HCT116 (cell line): ENCODE data around the gene CHCHD10. TPM values are rescaled to one million over a fixed set of nuclear protein-coding genes. Genes with fewer than 3 reads are reported as not detected.

Source experiments
- ATAC-seq: fragments of 200-7000 bp; cut with Tn5 transposase; 2 replicates; pipeline ENCODE4 v1.9.1; 2020; ENCODE audit warnings: mild to moderate bottlenecking, moderate library complexity
- BruUV-seq: library from RNA; stranded (reverse); fragments of 400-500 nt; replicated peaks from 2 replicates; lab custom pipeline; 2021; lab: Mats Ljungman, UMichigan
- CTCF ChIA-PET: fragments of 300-600 bp; sonication (Branson Sonifier 250); formaldehyde crosslinking; loops from one replicate; lab custom pipeline; 2021; ENCODE audit warnings: antibody characterized with exemption; lab: Charles Lee
- POLR2A ChIA-PET: fragments of 300-600, 350-600 bp; sonication (Branson Sonifier 250); formaldehyde crosslinking; loops from one replicate; lab custom pipeline; 2021; ENCODE audit warnings: antibody characterized with exemption; lab: Charles Lee
- RAD21 ChIA-PET, 2 experiments: fragments of 300-600 bp; sonication (Branson Sonifier 250); formaldehyde crosslinking; loops; one replicate each; lab custom pipeline; 2023; ENCODE audit warnings: low total read pairs in 2 of 2; ENCODE audit not compliant: uncharacterized antibody in 2 of 2, unreplicated experiment in 2 of 2, low non-redundant PET in 1 of 2; lab: Charles Lee
- DNase-seq: peaks from one replicate; pipeline ENCODE4 v3.0.0-alpha.2; 2010; ENCODE audit warnings: low read depth, low spot score
- H2AFZ ChIP-seq: fragments of 200-600 bp; shearing (Covaris generic), sonication (generic); 2 replicates; pipeline ENCODE4 v1.6.1; 2017; ENCODE audit warnings: low read depth, mixed run types, mixed read lengths, antibody characterized with exemption, low read length; ENCODE audit not compliant: poor library complexity, severe bottlenecking
- H3K27ac ChIP-seq: 2 replicates; pipeline ENCODE4 v1.5.1; 2012; ENCODE audit warnings: low read depth, low read length
- H3K27me3 ChIP-seq: fragments of 200-600 bp; sonication (generic); 2 replicates; pipeline ENCODE4 v1.6.1; 2016; ENCODE audit warnings: mixed run types, low read length, mixed read lengths; ENCODE audit not compliant: insufficient read depth
- H3K36me3 ChIP-seq, 2 experiments: fragments of 200-500 bp in 1 of 2; fragments of 200-600 bp in 1 of 2; sonication (Bioruptor generic) in 1 of 2; sonication (generic) in 1 of 2; 2 replicates each; pipeline versions ENCODE4 v1.5.1 to v1.6.1; 2014 to 2016; ENCODE audit warnings: low read length in 2 of 2, inconsistent platforms in 1 of 2, mixed read lengths in 1 of 2, mixed run types in 1 of 2; ENCODE audit not compliant: insufficient read depth in 2 of 2, control insufficient read depth in 1 of 2
- H3K4me1 ChIP-seq, 2 experiments: fragments of 200-600 bp in 1 of 2; sonication (generic) in 1 of 2; 2 replicates each; pipeline versions ENCODE4 v1.5.1 to v1.6.1; 2012 to 2017; ENCODE audit warnings: low read length in 2 of 2, inconsistent platforms in 1 of 2, mild to moderate bottlenecking in 1 of 2, mixed read lengths in 1 of 2, mixed run types in 1 of 2, moderate library complexity in 1 of 2; ENCODE audit not compliant: insufficient read depth in 2 of 2, control insufficient read depth in 1 of 2
- H3K4me2 ChIP-seq: fragments of 200-600 bp; sonication (generic); 2 replicates; pipeline ENCODE4 v1.6.1; 2017; ENCODE audit warnings: mixed run types, low read length, mixed read lengths
- H3K4me3 ChIP-seq, 2 experiments: fragments of 200-600 bp in 1 of 2; sonication (generic) in 1 of 2; replicated peaks in 1 of 2; 2 replicates each; pipeline ENCODE4 v1.5.1; 2011 to 2016; ENCODE audit warnings: low read length in 2 of 2, control low read depth in 1 of 2, low read depth in 1 of 2, mild to moderate bottlenecking in 1 of 2, mixed read lengths in 1 of 2, mixed run types in 1 of 2
- H3K79me2 ChIP-seq: fragments of 200-600 bp; sonication (generic); 2 replicates; pipeline ENCODE4 v1.6.1; 2017; ENCODE audit warnings: mild to moderate bottlenecking, mixed run types, low read length, moderate library complexity, mixed read lengths; ENCODE audit not compliant: insufficient read depth
- H3K9ac ChIP-seq: fragments of 200-600 bp; sonication (generic); 2 replicates; pipeline ENCODE4 v1.6.1; 2016; ENCODE audit warnings: low read length, mixed read lengths
- H3K9me2 ChIP-seq: fragments of 200-600 bp; sonication (generic), shearing (Covaris generic); 2 replicates; pipeline ENCODE4 v1.6.1; 2017; ENCODE audit warnings: mixed run types, mild to moderate bottlenecking, moderate library complexity; ENCODE audit not compliant: insufficient read depth
- H3K9me3 ChIP-seq, 2 experiments: fragments of 200-500 bp in 1 of 2; fragments of 200-600 bp in 1 of 2; sonication (Bioruptor generic) in 1 of 2; sonication (generic) in 1 of 2; 2 replicates each; pipeline ENCODE4 v1.6.1; 2014 to 2017; ENCODE audit warnings: low read length in 2 of 2, mixed read lengths in 2 of 2, inconsistent platforms in 1 of 2, low read depth in 1 of 2, mild to moderate bottlenecking in 1 of 2, mixed run types in 1 of 2, moderate library complexity in 1 of 2; ENCODE audit not compliant: control insufficient read depth in 1 of 2, insufficient read depth in 1 of 2
- H4K20me1 ChIP-seq: fragments of 200-600 bp; sonication (generic), shearing (Covaris generic); 2 replicates; pipeline ENCODE4 v1.6.1; 2017; ENCODE audit warnings: mixed run types, mild to moderate bottlenecking, moderate library complexity; ENCODE audit not compliant: insufficient read depth
- CBX3 ChIP-seq: IDR thresholded peaks from 2 replicates; pipeline ENCODE4 v1.6.1; 2012; ENCODE audit warnings: low read depth
- EZH2phosphoT487 ChIP-seq: fragments of 200-600 bp; IDR thresholded peaks from 2 replicates; pipeline ENCODE4 v1.6.1; 2018; ENCODE audit warnings: antibody characterized with exemption, borderline replicate concordance
- JUND ChIP-seq: IDR thresholded peaks from 2 replicates; pipeline ENCODE4 v1.6.1; 2012
- MAX ChIP-seq: IDR thresholded peaks from 2 replicates; pipeline ENCODE4 v1.6.1; 2012
- POLR2AphosphoS5 ChIP-seq: IDR thresholded peaks from 2 replicates; pipeline ENCODE4 v1.6.1; 2011; ENCODE audit warnings: mild to moderate bottlenecking, low read depth, low read length, moderate library complexity
- RAD21 ChIP-seq: IDR thresholded peaks from 2 replicates; pipeline ENCODE4 v1.6.1; 2012; ENCODE audit warnings: low read depth, mild to moderate bottlenecking
- ZFX ChIP-seq: fragments of 450-650 bp; IDR thresholded peaks from 2 replicates; pipeline ENCODE4 v1.6.1; 2017
- intact Hi-C: fragments of 100-400 bp; cut with micrococcal nuclease; formaldehyde crosslinking; loops from 2 replicates; pipeline ENCODE4 v1.10.0; 2022
- total RNA-seq: library from RNA; stranded (reverse); gene quantifications from one replicate; pipeline ENCODE4 v1.2.1, GENCODE V29; 2021; ENCODE audit not compliant: unreplicated experiment
- TF ChIP-seq, protein P1 (sequence below), 3 experiments: fragments of 200-600 bp in 1 of 3; sonication (generic) in 1 of 3; IDR thresholded peaks in 2 of 3; conservative IDR thresholded peaks in 1 of 3; 2 replicates each; pipeline ENCODE4 v1.5.1; 2012 to 2017; ENCODE audit warnings: low read depth in 2 of 3, low read length in 2 of 3, antibody characterized with exemption in 1 of 3, borderline replicate concordance in 1 of 3, control low read depth in 1 of 3, mild to moderate bottlenecking in 1 of 3, mixed read lengths in 1 of 3, mixed run types in 1 of 3, moderate library complexity in 1 of 3; ENCODE audit not compliant: insufficient read depth in 1 of 3

The CHCHD10 gene
- total RNA-seq, 1 experiment from 2014 or later, result 279 TPM

DNA sequence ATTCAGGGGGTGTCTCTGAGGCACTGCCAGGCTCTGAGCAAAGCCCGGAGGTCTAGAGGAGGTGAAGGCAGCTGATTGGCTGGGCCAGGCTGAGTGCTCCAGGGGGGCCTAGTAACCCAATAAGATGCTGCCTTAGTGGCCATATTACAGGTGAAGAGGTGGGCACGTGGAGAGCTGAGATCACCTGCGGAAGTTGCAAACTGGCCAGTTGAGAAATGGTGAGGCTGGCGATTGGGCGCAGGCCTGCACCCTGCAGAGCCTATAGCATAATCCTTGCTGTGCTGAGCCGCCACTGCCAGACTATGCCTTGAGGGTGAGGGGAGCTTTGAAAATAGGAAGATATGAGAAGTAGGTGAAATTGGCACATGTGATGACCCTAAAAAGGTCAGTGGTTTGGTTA lies 49.4 kb upstream of the CHCHD10 start (continued):
- no peak for TF ChIP-seq RAD21

DNA sequence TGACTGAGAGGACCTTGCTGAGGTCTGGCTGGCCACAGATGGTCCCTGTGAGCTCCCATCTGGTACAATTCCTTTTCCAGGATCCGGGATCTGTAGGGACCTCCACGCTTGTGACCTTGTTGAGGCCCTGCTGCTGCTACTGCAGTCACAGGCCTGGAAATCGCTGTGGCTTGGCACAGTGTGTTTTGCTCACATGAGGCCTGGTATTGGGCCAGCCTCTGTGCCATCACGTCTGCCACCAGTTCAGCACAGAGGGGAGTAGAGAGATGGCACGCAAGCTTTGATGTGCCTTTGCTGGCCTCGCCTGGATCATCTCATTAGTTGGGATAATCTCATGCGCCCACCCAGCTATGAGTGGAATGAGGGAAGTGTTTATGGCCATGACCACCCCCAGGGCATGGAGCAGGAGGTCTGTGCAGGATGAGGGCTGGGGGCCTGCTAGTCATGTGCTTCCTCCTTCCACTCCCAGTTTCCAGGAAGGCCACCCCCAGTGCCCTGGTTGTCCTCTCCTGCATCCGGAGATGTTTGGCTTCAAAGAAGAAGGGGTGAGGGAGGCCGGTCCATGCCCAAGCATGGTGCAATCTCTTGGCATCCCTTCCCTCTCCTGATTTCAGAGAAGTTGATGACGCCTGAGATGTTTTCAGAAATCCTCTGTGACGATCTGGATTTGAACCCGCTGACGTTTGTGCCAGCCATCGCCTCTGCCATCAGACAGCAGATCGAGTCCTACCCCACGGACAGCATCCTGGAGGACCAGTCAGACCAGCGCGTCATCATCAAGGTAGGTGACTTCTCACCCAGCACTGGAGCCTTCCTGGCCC lies 48.6 kb upstream of the CHCHD10 start:
- H3K27me3 ChIP-seq, result no peaks in the 10 kb centered on the region
- no peaks in the 10 kb centered on the region for H3K4me1 ChIP-seq
- H3K79me2 ChIP-seq, result no peaks in the 10 kb centered on the region
- ATAC-seq (no peak), DNase-seq (no peak)
- no TSS peak for BruUV-seq
- H3K4me3 ChIP-seq, result no peak overlapping the region
- H3K9me3 ChIP-seq, result no peaks in the 10 kb centered on the region
- ChIA-PET POLR2A (no interaction called here), RAD21 (no interaction called here), CTCF (no interaction called here)
- intact Hi-C loops, result no loop called here
- no peaks in the 10 kb centered on the region for H3K9me2 ChIP-seq
- TF ChIP-seq POLR2AphosphoS5 (no peak), JUND (no peak), EZH2phosphoT487 (no peak), RAD21 (no peak), ZFX (no peak; the same call in 1 of the 2 replicates), CBX3 (no peak), MAX (no peak)
- TF ChIP-seq, protein P1, sequence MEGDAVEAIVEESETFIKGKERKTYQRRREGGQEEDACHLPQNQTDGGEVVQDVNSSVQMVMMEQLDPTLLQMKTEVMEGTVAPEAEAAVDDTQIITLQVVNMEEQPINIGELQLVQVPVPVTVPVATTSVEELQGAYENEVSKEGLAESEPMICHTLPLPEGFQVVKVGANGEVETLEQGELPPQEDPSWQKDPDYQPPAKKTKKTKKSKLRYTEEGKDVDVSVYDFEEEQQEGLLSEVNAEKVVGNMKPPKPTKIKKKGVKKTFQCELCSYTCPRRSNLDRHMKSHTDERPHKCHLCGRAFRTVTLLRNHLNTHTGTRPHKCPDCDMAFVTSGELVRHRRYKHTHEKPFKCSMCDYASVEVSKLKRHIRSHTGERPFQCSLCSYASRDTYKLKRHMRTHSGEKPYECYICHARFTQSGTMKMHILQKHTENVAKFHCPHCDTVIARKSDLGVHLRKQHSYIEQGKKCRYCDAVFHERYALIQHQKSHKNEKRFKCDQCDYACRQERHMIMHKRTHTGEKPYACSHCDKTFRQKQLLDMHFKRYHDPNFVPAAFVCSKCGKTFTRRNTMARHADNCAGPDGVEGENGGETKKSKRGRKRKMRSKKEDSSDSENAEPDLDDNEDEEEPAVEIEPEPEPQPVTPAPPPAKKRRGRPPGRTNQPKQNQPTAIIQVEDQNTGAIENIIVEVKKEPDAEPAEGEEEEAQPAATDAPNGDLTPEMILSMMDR (IDR thresholded peaks at IDR 0.05 in 2 of 3, conservative IDR thresholded peaks at IDR 0.05 in 1 of 3; ENCODE audit: borderline replicate concordance in 1 of 3, insufficient read depth in 1 of 3, low read depth in 2 of 3, low read length in 2 of 3), result no peak
- H4K20me1 ChIP-seq, result no peaks in the 10 kb centered on the region
- H3K36me3 ChIP-seq, result peaks cover 11 to 13% of the 10 kb centered on the region in 2 experiments
- H3K27ac ChIP-seq, result no peak overlapping the region
- H2AFZ ChIP-seq, result no peak overlapping the region
- H3K9ac ChIP-seq, result no peak overlapping the region
- no peak overlapping the region for H3K4me2 ChIP-seq
